ENCODE results near the gene BAHCC1. TPM values are rescaled to one million over a fixed set of nuclear protein-coding genes. Genes with fewer than 3 reads are reported as not detected.

BAHCC1 gene
- total RNA-seq, 1 donor: 11.2 TPM

- H3K27ac ChIP-seq (ENCODE audit: low read depth, low read length): no peak overlapping the region
- H3K4me1 ChIP-seq (ENCODE audit: insufficient read depth, low read length): peaks cover 7% of the 10 kb centered on the region
- no peaks in the 10 kb centered on the region for H3K79me2 ChIP-seq (ENCODE audit: insufficient read depth, low read length)
- DNase-seq (ENCODE audit: insufficient read length, low spot score, missing footprints): peak; percentile 95
- TF ChIP-seq CTCF (IDR thresholded peaks at IDR 0.05; ENCODE audit: extremely low read depth, low read depth, low read length): no peak
- H4K20me1 ChIP-seq (ENCODE audit: insufficient read depth, low read length): peaks cover 10% of the 10 kb centered on the region
- H2AFZ ChIP-seq (ENCODE audit: low read length): no peak overlapping the region
- no peaks in the 10 kb centered on the region for H3K36me3 ChIP-seq (ENCODE audit: insufficient read depth, low read length)
- H3K4me3 ChIP-seq (ENCODE audit: insufficient read depth, low read length): no peak overlapping the region
- H3K27me3 ChIP-seq (ENCODE audit: insufficient read depth, low read length): no peaks in the 10 kb centered on the region
- H3K4me2 ChIP-seq (ENCODE audit: insufficient read depth, low read length): no peak overlapping the region
- H3K9me3 ChIP-seq (ENCODE audit: low read depth, low read length): no peaks in the 10 kb centered on the region
These were observed 42.0 kb downstream of the BAHCC1 start for GRCh38 chr17:81437191-81437651.

GRCh38 chr17:81438007-81438659 is 42.9 kb downstream of the BAHCC1 start:
- H3K4me1 ChIP-seq (ENCODE audit: insufficient read depth, low read length): peaks cover 7% of the 10 kb centered on the region
- H3K27me3 ChIP-seq (ENCODE audit: insufficient read depth, low read length): no peaks in the 10 kb centered on the region
- H3K27ac ChIP-seq (ENCODE audit: low read depth, low read length): no peak overlapping the region
- no peak for TF ChIP-seq CTCF (IDR thresholded peaks at IDR 0.05; ENCODE audit: extremely low read depth, low read depth, low read length)
- no peaks in the 10 kb centered on the region for H3K36me3 ChIP-seq (ENCODE audit: insufficient read depth, low read length)
- no peaks in the 10 kb centered on the region for H3K9me3 ChIP-seq (ENCODE audit: low read depth, low read length)
- no peak for DNase-seq (ENCODE audit: insufficient read length, low spot score, missing footprints)
- no peak overlapping the region for H3K4me3 ChIP-seq (ENCODE audit: insufficient read depth, low read length)
- no peak overlapping the region for H3K4me2 ChIP-seq (ENCODE audit: insufficient read depth, low read length)
- peaks cover 10% of the 10 kb centered on the region for H4K20me1 ChIP-seq (ENCODE audit: insufficient read depth, low read length)
- H3K79me2 ChIP-seq (ENCODE audit: insufficient read depth, low read length): no peaks in the 10 kb centered on the region
- H2AFZ ChIP-seq (ENCODE audit: low read length): no peak overlapping the region

- no peaks in the 10 kb centered on the region for H3K27me3 ChIP-seq (ENCODE audit: insufficient read depth, low read length)
- TF ChIP-seq CTCF (IDR thresholded peaks at IDR 0.05; ENCODE audit: extremely low read depth, low read depth, low read length): no peak
- no peaks in the 10 kb centered on the region for H3K36me3 ChIP-seq (ENCODE audit: insufficient read depth, low read length)
- no peak for DNase-seq (ENCODE audit: insufficient read length, low spot score, missing footprints)
- H3K4me1 ChIP-seq (ENCODE audit: insufficient read depth, low read length): peaks cover 5% of the 10 kb centered on the region
- H3K4me2 ChIP-seq (ENCODE audit: insufficient read depth, low read length): no peak overlapping the region
- H3K4me3 ChIP-seq (ENCODE audit: insufficient read depth, low read length): no peak overlapping the region
- no peaks in the 10 kb centered on the region for H3K79me2 ChIP-seq (ENCODE audit: insufficient read depth, low read length)
- no peak overlapping the region for H2AFZ ChIP-seq (ENCODE audit: low read length)
- peaks cover 6% of the 10 kb centered on the region for H4K20me1 ChIP-seq (ENCODE audit: insufficient read depth, low read length)
- H3K27ac ChIP-seq (ENCODE audit: low read depth, low read length): no peak overlapping the region
- H3K9me3 ChIP-seq (ENCODE audit: low read depth, low read length): no peaks in the 10 kb centered on the region
These were observed 43.4 kb downstream of the BAHCC1 start for GRCh38 chr17:81438688-81439087.

GRCh38 chr17:81440051-81440471 is 44.8 kb downstream of the BAHCC1 start:
- no peaks in the 10 kb centered on the region for H4K20me1 ChIP-seq (ENCODE audit: insufficient read depth, low read length)
- no peak overlapping the region for H3K4me2 ChIP-seq (ENCODE audit: insufficient read depth, low read length)
- no peaks in the 10 kb centered on the region for H3K4me1 ChIP-seq (ENCODE audit: insufficient read depth, low read length)
- DNase-seq (ENCODE audit: insufficient read length, low spot score, missing footprints): no peak
- no peaks in the 10 kb centered on the region for H3K79me2 ChIP-seq (ENCODE audit: insufficient read depth, low read length)
- H3K4me3 ChIP-seq (ENCODE audit: insufficient read depth, low read length): no peak overlapping the region
- H2AFZ ChIP-seq (ENCODE audit: low read length): no peak overlapping the region
- no peaks in the 10 kb centered on the region for H3K36me3 ChIP-seq (ENCODE audit: insufficient read depth, low read length)
- H3K27me3 ChIP-seq (ENCODE audit: insufficient read depth, low read length): no peaks in the 10 kb centered on the region
- H3K27ac ChIP-seq (ENCODE audit: low read depth, low read length): no peak overlapping the region
- TF ChIP-seq CTCF (IDR thresholded peaks at IDR 0.05; ENCODE audit: extremely low read depth, low read depth, low read length): no peak
- H3K9me3 ChIP-seq (ENCODE audit: low read depth, low read length): no peaks in the 10 kb centered on the region

Data from osteoblast (primary cell).